ENCODE measurements around the gene GALNT17. TPM values are rescaled to one million over a fixed set of nuclear protein-coding genes. Genes with fewer than 3 reads are reported as not detected.

Gene GALNT17
- total RNA-seq, 1 donor from 2014 or later, result 3.9 TPM

DNA sequence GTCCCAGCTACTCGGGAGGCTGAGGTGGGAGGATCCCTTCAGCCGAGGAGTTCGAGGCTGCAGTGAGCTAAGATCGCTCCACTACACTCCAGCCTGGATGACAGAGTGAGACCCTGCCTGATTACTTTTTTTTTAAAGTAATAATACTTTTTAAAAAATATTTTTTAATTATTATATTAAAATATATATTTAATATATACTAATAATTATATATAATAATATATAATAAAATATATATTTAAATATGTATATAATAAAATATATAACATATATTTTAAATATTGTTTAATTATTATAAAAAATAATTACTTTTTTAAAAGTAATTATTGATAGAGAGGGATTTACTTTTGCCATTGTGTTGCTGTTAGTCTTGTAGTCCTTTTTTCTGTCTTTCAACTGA, 169.2 kb downstream of the GALNT17 start:
- H3K27me3 Mint-ChIP-seq, result peaks cover 4% of the 10 kb centered on the region
- no peak overlapping the region for H3K4me3 Mint-ChIP-seq (ENCODE audit: low read depth)
- no peak for DNase-seq (ENCODE audit: low spot score, unreplicated experiment)
- H3K4me1 Mint-ChIP-seq (ENCODE audit: low read depth), result peaks cover 9% of the 10 kb centered on the region
- TF ChIP-seq, protein P1, sequence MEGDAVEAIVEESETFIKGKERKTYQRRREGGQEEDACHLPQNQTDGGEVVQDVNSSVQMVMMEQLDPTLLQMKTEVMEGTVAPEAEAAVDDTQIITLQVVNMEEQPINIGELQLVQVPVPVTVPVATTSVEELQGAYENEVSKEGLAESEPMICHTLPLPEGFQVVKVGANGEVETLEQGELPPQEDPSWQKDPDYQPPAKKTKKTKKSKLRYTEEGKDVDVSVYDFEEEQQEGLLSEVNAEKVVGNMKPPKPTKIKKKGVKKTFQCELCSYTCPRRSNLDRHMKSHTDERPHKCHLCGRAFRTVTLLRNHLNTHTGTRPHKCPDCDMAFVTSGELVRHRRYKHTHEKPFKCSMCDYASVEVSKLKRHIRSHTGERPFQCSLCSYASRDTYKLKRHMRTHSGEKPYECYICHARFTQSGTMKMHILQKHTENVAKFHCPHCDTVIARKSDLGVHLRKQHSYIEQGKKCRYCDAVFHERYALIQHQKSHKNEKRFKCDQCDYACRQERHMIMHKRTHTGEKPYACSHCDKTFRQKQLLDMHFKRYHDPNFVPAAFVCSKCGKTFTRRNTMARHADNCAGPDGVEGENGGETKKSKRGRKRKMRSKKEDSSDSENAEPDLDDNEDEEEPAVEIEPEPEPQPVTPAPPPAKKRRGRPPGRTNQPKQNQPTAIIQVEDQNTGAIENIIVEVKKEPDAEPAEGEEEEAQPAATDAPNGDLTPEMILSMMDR (IDR thresholded peaks at IDR 0.05; ENCODE audit: unreplicated experiment), result no peak
- no peaks in the 10 kb centered on the region for H3K9me3 Mint-ChIP-seq (ENCODE audit: low read depth)
- no peaks in the 10 kb centered on the region for H3K36me3 Mint-ChIP-seq (ENCODE audit: insufficient read depth)
- H3K27ac Mint-ChIP-seq, result no peak overlapping the region

DNA sequence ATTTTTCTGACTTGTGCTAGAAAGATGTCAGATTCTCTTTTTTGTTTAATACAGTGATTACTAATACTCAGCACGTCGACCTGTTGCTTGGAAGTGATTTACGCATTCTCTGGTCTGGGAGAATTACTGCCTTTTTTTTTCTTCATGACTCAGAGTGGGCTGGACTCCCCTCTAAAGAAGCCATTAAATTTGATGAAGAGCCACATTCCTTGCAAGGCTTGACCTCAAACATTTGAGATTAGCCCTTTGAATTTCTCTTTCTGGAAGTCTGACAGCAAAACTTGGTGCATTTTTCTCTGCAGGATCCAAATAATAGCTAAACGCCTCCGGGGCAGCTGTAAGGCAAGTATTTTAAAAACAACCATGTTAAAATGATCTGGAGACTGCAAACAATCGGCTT, 171.6 kb downstream of the GALNT17 start:
- Mint-ChIP-seq H3K27ac (no peak overlapping the region), H3K4me1 (ENCODE audit: low read depth) (peaks cover 9% of the 10 kb centered on the region), H3K27me3 (peaks cover 4% of the 10 kb centered on the region), H3K36me3 (ENCODE audit: insufficient read depth) (no peaks in the 10 kb centered on the region), H3K9me3 (ENCODE audit: low read depth) (no peaks in the 10 kb centered on the region), H3K4me3 (ENCODE audit: low read depth) (no peak overlapping the region)
- TF ChIP-seq, protein P1 (IDR thresholded peaks at IDR 0.05; ENCODE audit: unreplicated experiment), result no peak
- DNase-seq (ENCODE audit: low spot score, unreplicated experiment), result no peak

DNA sequence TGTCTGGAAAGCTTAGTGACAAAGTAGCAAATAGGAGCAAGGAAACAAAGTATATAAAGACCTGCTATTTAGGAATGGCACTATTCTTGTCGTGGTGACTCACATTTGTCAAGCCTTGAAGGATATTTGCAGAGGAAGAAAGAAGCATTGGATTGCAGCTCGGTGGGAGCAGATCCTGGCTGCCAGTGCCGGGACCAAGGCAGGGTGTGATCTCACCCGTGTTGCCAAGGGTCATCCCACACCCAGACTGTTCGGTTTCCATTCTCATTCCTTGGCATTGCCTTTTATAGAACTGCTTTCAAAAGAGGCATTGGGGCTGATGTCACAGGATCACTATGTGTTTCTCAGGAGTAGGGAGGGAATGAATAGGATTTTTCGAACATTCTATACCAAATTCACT, 176.2 kb downstream of the GALNT17 start:
- DNase-seq (ENCODE audit: low spot score, unreplicated experiment), result no peak
- Mint-ChIP-seq H3K9me3 (ENCODE audit: low read depth) (peaks cover 3% of the 10 kb centered on the region), H3K27ac (no peak overlapping the region), H3K27me3 (no peaks in the 10 kb centered on the region), H3K36me3 (ENCODE audit: insufficient read depth) (no peaks in the 10 kb centered on the region), H3K4me1 (ENCODE audit: low read depth) (peaks cover 2% of the 10 kb centered on the region), H3K4me3 (ENCODE audit: low read depth) (no peak overlapping the region)
- TF ChIP-seq, protein P1 (IDR thresholded peaks at IDR 0.05; ENCODE audit: unreplicated experiment), result no peak

GRCh38 chr7:71311576-71311975, 179.6 kb downstream of the GALNT17 start:
- H3K27me3 Mint-ChIP-seq, result no peaks in the 10 kb centered on the region
- H3K9me3 Mint-ChIP-seq (ENCODE audit: low read depth), result peaks cover 12% of the 10 kb centered on the region
- no peak overlapping the region for H3K27ac Mint-ChIP-seq
- H3K36me3 Mint-ChIP-seq (ENCODE audit: insufficient read depth), result no peaks in the 10 kb centered on the region
- H3K4me1 Mint-ChIP-seq (ENCODE audit: low read depth), result peaks cover 5% of the 10 kb centered on the region
- no peak for DNase-seq (ENCODE audit: low spot score, unreplicated experiment)
- TF ChIP-seq, protein P1 (IDR thresholded peaks at IDR 0.05; ENCODE audit: unreplicated experiment), result no peak
- no peak overlapping the region for H3K4me3 Mint-ChIP-seq (ENCODE audit: low read depth)

GRCh38 chr7:71312755-71313490, 181.0 kb downstream of the GALNT17 start:
- Mint-ChIP-seq H3K27ac (no peak overlapping the region), H3K4me1 (ENCODE audit: low read depth) (peaks cover 5% of the 10 kb centered on the region), H3K9me3 (ENCODE audit: low read depth) (peaks cover 12% of the 10 kb centered on the region), H3K27me3 (no peaks in the 10 kb centered on the region), H3K36me3 (ENCODE audit: insufficient read depth) (no peaks in the 10 kb centered on the region), H3K4me3 (ENCODE audit: low read depth) (no peak overlapping the region)
- DNase-seq (ENCODE audit: low spot score, unreplicated experiment), result no peak
- TF ChIP-seq, protein P1 (IDR thresholded peaks at IDR 0.05; ENCODE audit: unreplicated experiment), result no peak

Data from progenitor cell of endocrine pancreas (in vitro differentiated cells).